NCI-H82 treated with DMSO at 0.1 percent for 48 hours (cell line): Measurements from ENCODE around the gene MRM2.
A peak's percentile ranks its signal among the peaks of the same experiment; 100 is the strongest.
"Not testable (repeated sequence)": the region's sequence is repeated elsewhere in the genome, so short reads cannot be mapped to it uniquely, and the experiment has no call there.

Experiments
- DNase-seq: peaks from one replicate; lab custom pipeline; 2025; ENCODE audit not compliant: unreplicated experiment; lab: John Stamatoyannopoulos, UW

MRM2 gene

DNA sequence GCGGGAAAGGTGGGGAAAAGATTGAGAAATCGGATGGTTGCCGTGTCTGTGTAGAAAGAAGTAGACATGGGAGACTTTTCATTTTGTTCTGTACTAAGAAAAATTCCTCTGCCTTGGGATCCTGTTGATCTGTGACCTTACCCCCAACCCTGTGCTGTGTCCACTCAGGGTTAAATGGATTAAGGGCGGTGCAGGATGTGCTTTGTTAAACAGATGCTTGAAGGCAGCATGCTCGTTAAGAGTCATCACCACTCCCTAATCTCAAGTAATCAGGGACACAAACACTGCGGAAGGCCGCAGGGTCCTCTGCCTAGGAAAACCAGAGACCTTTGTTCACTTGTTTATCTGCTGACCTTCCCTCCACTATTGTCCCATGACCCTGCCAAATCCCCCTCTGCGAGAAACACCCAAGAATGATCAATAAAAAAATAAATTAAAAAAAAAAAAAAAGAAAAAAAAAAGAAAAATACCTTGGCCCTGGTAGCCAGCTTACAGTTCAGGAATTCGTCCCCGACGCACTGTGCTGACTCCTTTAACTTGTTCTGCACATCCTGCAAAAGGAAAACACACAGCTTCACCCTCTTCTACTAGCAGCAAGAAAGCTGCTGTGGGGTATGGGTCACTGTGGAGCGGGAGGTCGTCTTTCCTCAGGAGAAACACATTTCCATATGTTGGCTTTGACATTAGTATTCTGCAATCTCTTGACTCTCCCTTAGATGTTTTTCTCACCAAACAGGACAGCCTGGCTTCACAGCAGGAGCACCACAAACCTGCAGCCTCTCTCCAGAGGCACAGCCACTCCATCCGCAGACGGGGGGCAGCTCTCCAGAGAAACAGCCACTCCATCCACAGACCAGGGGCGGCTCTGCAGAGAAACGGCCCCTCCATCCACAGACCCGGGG is 27.3 kb upstream of the MRM2 start:
- not testable (repeated sequence) for DNase-seq

- DNase-seq: peak; percentile 76
Measured at GRCh38 chr7:2266911-2267310, 24.9 kb upstream of the MRM2 start.

GRCh38 chr7:2264158-2264557 is 22.2 kb upstream of the MRM2 start:
- DNase-seq: no peak

DNA sequence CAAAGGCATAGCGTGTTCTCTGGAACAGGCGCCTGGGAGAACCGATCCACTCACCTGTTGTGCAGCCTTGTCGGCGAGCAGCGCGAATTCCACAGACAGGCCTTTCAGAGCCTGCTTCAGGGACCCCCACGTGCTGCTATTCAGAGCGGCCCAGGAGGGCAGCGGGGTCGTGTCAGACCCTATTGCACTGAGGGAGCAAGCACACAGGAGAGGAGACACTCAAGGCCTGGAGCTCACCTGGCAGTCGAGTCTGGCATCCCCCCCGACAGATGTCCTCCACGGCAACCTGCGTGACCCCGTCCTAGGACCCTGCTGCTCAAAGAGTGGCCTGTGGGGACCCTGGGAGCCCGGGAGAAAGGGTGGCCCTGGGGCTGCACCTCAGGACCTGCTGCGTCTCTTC is 21.2 kb upstream of the MRM2 start:
- DNase-seq: no peak

- no peak for DNase-seq
Measured at GRCh38 chr7:2261611-2262010, 19.6 kb upstream of the MRM2 start.

GRCh38 chr7:2260820-2261219 is 18.8 kb upstream of the MRM2 start:
- no peak for DNase-seq

DNA sequence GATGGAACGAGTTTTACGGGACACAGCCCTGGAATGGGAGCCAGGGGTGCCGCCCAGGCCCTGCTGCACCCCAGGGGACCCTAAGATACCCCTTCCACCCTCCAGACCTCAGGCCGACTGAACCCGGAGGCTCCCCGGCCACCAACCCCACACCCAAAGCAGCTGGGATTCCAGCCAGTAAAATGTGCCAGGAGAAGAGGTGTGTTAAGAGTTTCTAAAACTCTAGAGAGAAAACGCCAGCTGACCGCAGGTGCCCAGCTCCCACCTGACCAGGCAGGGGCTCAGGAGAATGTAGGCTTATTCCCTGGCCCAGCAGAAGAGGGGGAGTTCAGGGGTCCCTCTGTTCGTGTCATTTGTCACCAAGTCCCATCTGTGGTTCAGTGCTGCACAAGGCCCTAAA is 17.5 kb upstream of the MRM2 start:
- no peak for DNase-seq

GRCh38 chr7:2258661-2259365 is 16.8 kb upstream of the MRM2 start:
- DNase-seq: no peak

- no peak for DNase-seq
Measured at GRCh38 chr7:2257651-2258050, 15.6 kb upstream of the MRM2 start.

DNA sequence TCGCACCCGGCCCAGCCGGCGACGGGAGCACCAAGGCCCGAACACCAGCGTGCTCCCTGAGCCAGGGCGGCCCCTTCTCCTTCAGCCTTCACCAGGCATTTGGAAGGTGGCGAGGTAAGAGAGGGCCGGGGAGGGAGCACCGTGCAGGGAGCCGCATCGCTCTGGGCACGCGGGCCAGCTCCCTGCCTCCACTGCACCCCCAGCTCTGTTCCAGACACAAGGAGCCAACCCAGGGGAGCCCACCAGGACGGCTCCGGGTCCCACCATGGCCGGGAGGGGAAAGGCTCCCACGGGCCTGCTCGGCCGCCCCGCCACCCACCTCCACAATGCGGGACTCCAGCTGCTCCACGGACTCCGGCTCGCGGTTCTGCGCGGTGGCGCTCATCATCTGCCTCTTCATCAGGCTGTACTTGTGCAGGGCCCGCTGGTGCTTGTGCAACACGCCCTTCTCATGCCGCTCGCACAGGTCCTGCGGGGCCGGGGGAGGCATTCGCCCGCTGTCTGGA is 15.1 kb upstream of the MRM2 start:
- DNase-seq: no peak

GRCh38 chr7:2256306-2257045 is 14.5 kb upstream of the MRM2 start:
- DNase-seq: no peak

DNA sequence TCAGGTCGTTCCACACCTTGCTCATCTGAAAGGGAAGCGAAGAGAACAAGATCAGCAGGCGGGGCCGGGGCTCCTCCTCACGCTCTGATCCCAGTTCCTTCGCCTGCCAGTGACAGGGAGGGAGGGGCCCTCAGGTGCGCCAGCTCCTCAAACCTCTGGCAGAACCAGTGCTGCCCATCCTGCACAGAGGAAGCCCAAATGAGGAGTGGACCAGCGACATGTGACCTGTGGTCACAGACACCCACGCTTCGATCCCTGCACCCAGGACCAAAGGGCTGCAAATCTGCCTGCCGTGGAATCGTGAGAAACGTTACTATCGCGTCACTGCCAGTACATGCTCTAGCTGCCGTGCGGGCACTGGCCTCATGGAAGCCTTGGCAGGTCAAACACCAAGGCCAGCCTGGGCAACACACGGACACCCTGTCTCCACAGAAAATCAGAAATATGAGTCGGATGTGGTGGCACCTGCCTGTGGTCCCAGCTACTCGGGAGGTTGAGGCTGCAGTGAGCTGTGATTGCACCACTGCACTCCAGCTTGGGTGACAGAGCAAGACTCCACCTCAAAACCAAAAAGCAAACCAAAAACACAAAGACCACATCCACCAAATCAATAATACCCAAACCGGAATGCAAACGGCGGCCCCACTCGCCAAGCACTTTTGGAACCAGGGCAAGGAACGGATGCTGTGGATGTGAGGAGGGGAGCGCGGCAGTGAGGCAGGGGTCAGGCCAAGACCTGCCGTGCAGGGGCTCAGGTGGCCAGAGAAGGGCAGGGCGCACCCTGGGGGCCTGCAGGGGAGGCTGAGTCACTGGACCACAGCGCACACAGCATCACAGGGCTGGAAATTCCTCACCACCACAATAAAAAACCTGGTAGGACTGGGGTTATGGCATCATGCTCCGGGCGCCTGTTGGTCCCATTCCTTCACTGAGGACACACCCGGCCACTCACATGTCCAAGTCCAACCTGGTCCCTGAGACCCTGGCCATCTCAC is 13.4 kb upstream of the MRM2 start:
- no peak for DNase-seq

- DNase-seq: no peak
Measured at GRCh38 chr7:2254429-2255144, 12.6 kb upstream of the MRM2 start.

- DNase-seq: peak; percentile 20
Measured at GRCh38 chr7:2253525-2254244, 11.7 kb upstream of the MRM2 start.

GRCh38 chr7:2253021-2253420 is 11.0 kb upstream of the MRM2 start:
- DNase-seq: no peak

DNA sequence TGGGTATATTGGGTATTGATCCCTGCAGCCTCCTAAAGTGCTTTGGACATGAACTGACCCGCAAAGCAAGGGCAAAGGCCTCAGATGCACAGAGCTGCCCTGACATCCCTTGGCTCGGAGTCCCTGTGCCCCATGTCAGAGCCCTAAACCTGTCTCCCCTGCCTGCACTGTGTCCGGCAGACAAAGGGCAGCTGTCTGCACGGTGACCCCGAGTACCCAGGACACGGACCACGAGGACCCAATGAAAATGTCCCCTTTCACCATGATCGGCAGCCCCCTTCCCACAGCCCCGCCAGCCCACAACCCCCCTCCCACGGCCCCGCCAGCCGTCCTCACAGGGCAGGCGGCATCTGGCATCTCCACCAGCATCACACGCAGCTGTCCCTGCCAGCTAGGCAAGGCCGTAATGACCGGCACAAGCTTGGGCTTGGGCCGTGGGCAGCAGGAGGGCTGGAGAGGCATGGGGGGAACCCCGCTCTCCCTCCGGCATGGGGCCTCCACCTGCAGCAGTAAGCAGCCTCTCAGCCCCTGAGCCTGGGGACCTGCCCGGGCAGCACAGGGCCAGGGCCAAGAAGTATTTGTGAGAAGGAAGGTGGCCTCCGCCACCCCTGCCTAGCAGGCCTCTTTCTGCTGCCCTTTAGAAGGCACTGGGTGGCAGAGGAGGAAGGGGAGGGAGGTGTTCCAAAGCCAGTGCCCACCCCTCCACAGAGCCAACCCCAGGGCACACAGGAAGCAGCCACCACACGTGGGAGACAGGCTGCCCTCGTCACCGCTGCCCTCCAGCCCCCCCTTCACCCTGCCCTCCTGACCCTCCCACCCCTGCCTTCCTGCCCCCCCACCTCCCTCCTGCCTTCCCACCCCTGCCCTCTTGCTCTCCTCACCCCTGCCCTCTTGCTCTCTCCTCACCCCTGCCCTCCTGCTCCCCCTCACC is 10.1 kb upstream of the MRM2 start:
- no peak for DNase-seq

DNA sequence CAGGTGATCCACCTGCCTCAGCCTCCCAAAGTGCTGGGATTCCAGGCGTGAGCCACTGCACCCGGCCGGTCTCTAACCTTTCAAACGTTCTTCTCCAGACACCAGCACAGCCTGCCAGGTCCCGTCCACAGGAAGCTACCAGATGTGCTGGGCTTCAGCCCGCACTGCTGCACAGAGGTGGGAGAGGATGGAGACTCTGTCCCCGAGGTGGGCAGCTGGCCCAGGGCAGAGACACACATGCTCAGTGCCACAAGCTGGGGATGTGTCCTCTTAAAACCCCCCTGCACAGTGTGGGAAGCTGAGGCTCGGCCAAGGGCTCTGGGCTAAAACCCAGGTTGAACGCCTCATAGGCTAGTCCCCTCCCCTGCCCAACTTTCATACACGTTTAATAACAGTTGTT is 9.4 kb upstream of the MRM2 start:
- no peak for DNase-seq

DNA sequence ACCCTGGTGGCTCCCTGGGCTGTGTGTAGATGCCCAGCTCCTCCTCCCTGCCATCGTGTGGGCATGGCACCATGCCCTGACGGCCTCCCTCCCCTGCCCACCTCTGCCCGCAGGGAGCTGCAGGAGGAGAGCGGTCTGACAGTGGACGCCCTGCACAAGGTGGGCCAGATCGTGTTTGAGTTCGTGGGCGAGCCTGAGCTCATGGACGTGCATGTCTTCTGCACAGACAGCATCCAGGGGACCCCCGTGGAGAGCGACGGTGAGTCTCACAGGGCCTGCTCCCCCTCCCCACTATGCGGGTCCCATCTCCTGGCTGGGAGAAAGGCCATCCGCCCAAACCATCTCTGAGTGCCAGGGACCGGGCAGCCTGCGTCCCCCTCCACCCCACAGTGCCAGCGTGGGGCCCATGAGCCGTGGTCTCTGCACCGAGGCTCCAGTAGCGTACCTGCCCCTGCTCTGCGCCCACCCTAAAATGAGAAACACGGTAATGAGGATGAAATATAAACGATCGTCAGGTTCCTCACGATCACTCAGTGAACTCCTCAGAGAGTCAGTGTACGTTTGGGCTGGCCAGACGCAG is 7.8 kb upstream of the MRM2 start:
- DNase-seq: no peak
